Liver (tissue), 9 donors: Measurements from ENCODE around the gene MYL4. TPM values are rescaled to one million over a fixed set of nuclear protein-coding genes. Genes with fewer than 3 reads are reported as not detected.

ENCODE experiments used
- DNase-seq: peaks from one replicate; pipeline ENCODE4 v3.0.0-alpha.2; 2017; ENCODE audit warnings: low spot score
- H3K27ac ChIP-seq, 2 donors: one replicate each; pipeline ENCODE4 v1.7.0; 2013; ENCODE audit warnings: inconsistent platforms in 2 of 2, low read length in 2 of 2, control low read depth in 1 of 2, low read depth in 1 of 2, mild to moderate bottlenecking in 1 of 2
- H3K27me3 ChIP-seq, 4 donors: one replicate each; pipeline versions ENCODE4 v1.6.1 to v1.7.0; 2013; ENCODE audit warnings: low read length in 3 of 4, inconsistent platforms in 1 of 4, mild to moderate bottlenecking in 1 of 4, moderate library complexity in 1 of 4; ENCODE audit not compliant: control insufficient read depth in 4 of 4, insufficient read depth in 4 of 4
- H3K36me3 ChIP-seq, 4 donors: one replicate each; pipeline versions ENCODE4 v1.6.1 to v1.7.0; 2013; ENCODE audit warnings: low read length in 3 of 4, mild to moderate bottlenecking in 3 of 4, low read depth in 1 of 4, moderate library complexity in 1 of 4; ENCODE audit not compliant: control insufficient read depth in 4 of 4, insufficient read depth in 3 of 4
- H3K4me1 ChIP-seq, 4 donors: one replicate each; pipeline versions ENCODE4 v1.6.1 to v1.7.0; 2013; ENCODE audit warnings: low read length in 3 of 4, mild to moderate bottlenecking in 3 of 4, moderate library complexity in 1 of 4; ENCODE audit not compliant: control insufficient read depth in 4 of 4, insufficient read depth in 4 of 4
- H3K4me3 ChIP-seq, 3 donors: one replicate each; pipeline versions ENCODE4 v1.6.1 to v1.7.0; 2013; ENCODE audit warnings: low read length in 3 of 3, control low read depth in 1 of 3, low read depth in 1 of 3, mild to moderate bottlenecking in 1 of 3
- H3K9ac ChIP-seq, 2 donors: one replicate each; pipeline ENCODE4 v1.7.0; 2013; ENCODE audit warnings: low read length in 2 of 2, mild to moderate bottlenecking in 2 of 2, moderate library complexity in 2 of 2, control low read depth in 1 of 2, low read depth in 1 of 2
- H3K9me3 ChIP-seq, 4 donors: one replicate each; pipeline versions ENCODE4 v1.6.1 to v1.7.0; 2013; ENCODE audit warnings: low read length in 3 of 4; ENCODE audit not compliant: control insufficient read depth in 4 of 4
- CTCF ChIP-seq: fragments of 150-350 bp; IDR thresholded peaks from 2 replicates; pipeline ENCODE4 v1.5.1; 2017; ENCODE audit warnings: improper control_type of control experiment, low read depth, low read length; ENCODE audit not compliant: missing input control
- EGR1 ChIP-seq, 2 donors: IDR thresholded peaks; 2 replicates each; pipeline ENCODE4 v1.6.1; 2016 to 2018; ENCODE audit warnings: antibody characterized with exemption in 2 of 2, low read depth in 2 of 2
- FOXA1 ChIP-seq: IDR thresholded peaks from 2 replicates; pipeline ENCODE4 v1.6.1; 2016; ENCODE audit warnings: antibody characterized with exemption
- FOXA2 ChIP-seq: IDR thresholded peaks from 2 replicates; pipeline ENCODE4 v1.6.1; 2016; ENCODE audit warnings: antibody characterized with exemption
- GABPA ChIP-seq, 2 donors: IDR thresholded peaks in 1 of 2; conservative IDR thresholded peaks in 1 of 2; 2 replicates each; pipeline ENCODE4 v1.6.1; 2016; ENCODE audit warnings: antibody characterized with exemption in 2 of 2, mild to moderate bottlenecking in 1 of 2, moderate library complexity in 1 of 2
- HNF4A ChIP-seq, 2 donors: conservative IDR thresholded peaks; 2 replicates each; pipeline ENCODE4 v1.6.1; 2016; ENCODE audit warnings: antibody characterized with exemption in 2 of 2, mild to moderate bottlenecking in 2 of 2
- HNF4G ChIP-seq: IDR thresholded peaks from 2 replicates; pipeline ENCODE4 v1.6.1; 2016; ENCODE audit warnings: antibody characterized with exemption
- JUND ChIP-seq, 2 donors: IDR thresholded peaks; 2 replicates each; pipeline ENCODE4 v1.6.1; 2016; ENCODE audit warnings: antibody characterized with exemption in 2 of 2
- NR2F2 ChIP-seq: IDR thresholded peaks from 2 replicates; pipeline ENCODE4 v1.6.1; 2016; ENCODE audit warnings: antibody characterized with exemption
- RAD21 ChIP-seq, 2 donors: IDR thresholded peaks; 2 replicates each; pipeline ENCODE4 v1.6.1; 2016; ENCODE audit warnings: antibody characterized with exemption in 2 of 2, mild to moderate bottlenecking in 2 of 2
- REST ChIP-seq: IDR thresholded peaks from 2 replicates; pipeline ENCODE4 v1.6.1; 2016; ENCODE audit warnings: antibody characterized with exemption, mild to moderate bottlenecking
- RXRA ChIP-seq, 2 donors: IDR thresholded peaks; 2 replicates each; pipeline ENCODE4 v1.6.1; 2017 to 2018; ENCODE audit warnings: antibody characterized with exemption in 2 of 2, mild to moderate bottlenecking in 1 of 2
- SP1 ChIP-seq: IDR thresholded peaks from 2 replicates; pipeline ENCODE4 v1.6.1; 2018; ENCODE audit warnings: antibody characterized with exemption, mild to moderate bottlenecking
- TAF1 ChIP-seq: conservative IDR thresholded peaks from 2 replicates; pipeline ENCODE4 v1.6.1; 2016; ENCODE audit warnings: antibody characterized with exemption, mild to moderate bottlenecking
- YY1 ChIP-seq: IDR thresholded peaks from 2 replicates; pipeline ENCODE4 v1.6.1; 2016; ENCODE audit warnings: antibody characterized with exemption, mild to moderate bottlenecking
- WGBS: extraction: QIAGEN DNeasy Blood & Tissue Kit; methylation state at CpG from one replicate; pipeline ENCODE4 v1.1.7; 2013; 5-methylcytosine and 5-hydroxymethylcytosine counted together
- polyA plus RNA-seq, 2 donors: library from polyadenylated mRNA; stranded (reverse) in 1 of 2; unstranded in 1 of 2; fragments of 200-250 nt in 1 of 2; fragments of >200 nt in 1 of 2; fragmentation: Nextera tagmentation in 1 of 2; extraction: Ambion mirVana in 1 of 2; gene quantifications; one replicate each; pipeline versions ENCODE4 v1.2.1 to v1.2.3, GENCODE V29; 2013 to 2015
- total RNA-seq, 2 donors: library from RNA; depleted of rRNA; stranded (reverse); fragments of >200 nt; gene quantifications; one replicate each; pipeline ENCODE4 v1.2.3, GENCODE V29; 2014
- TF ChIP-seq, protein P1 (sequence below): IDR thresholded peaks from 2 replicates; pipeline ENCODE4 v1.6.1; 2016; ENCODE audit warnings: antibody characterized with exemption
- donor health status: healthy.
- donor health status: healthy.
- donor health status: healthy.
- donor health status: healthy.
- donor health status: healthy.

MYL4 gene
- total and polyA plus RNA-seq, 4 donors: 0.19 to 215 (median 0.22) TPM; not detected in 1

- H3K9me3 ChIP-seq: no peaks in the 10 kb centered on the region
- no peak overlapping the region for H3K27ac ChIP-seq
- WGBS: 98% methylated on average over 7 of the region's 7 CpGs
- no peak overlapping the region for H3K9ac ChIP-seq
- H3K4me1 ChIP-seq: no peaks in the 10 kb centered on the region
- no peak for DNase-seq
- H3K36me3 ChIP-seq: no peaks in the 10 kb centered on the region
- H3K4me3 ChIP-seq: no peak overlapping the region
- TF ChIP-seq JUND (IDR thresholded peaks at IDR 0.05) (no peak), REST (no peak), FOXA2 (no peak), FOXA1 (no peak), RXRA (IDR thresholded peaks at IDR 0.05) (no peak), HNF4A (conservative IDR thresholded peaks at IDR 0.05) (no peak)
- no peaks in the 10 kb centered on the region for H3K27me3 ChIP-seq
Measured at GRCh38 chr17:47237841-47238240, 28.7 kb downstream of the MYL4 start.

- Histone ChIP-seq H3K36me3 (no peaks in the 10 kb centered on the region), H3K9me3 (no peaks in the 10 kb centered on the region), H3K27me3 (no peaks in the 10 kb centered on the region), H3K9ac (no peak overlapping the region), H3K4me3 (no peak overlapping the region), H3K4me1 (no peaks in the 10 kb centered on the region), H3K27ac (no peak overlapping the region)
- no peak for DNase-seq
- 90% methylated on average over 29 of the region's 29 CpGs for WGBS
- TF ChIP-seq, protein P1, sequence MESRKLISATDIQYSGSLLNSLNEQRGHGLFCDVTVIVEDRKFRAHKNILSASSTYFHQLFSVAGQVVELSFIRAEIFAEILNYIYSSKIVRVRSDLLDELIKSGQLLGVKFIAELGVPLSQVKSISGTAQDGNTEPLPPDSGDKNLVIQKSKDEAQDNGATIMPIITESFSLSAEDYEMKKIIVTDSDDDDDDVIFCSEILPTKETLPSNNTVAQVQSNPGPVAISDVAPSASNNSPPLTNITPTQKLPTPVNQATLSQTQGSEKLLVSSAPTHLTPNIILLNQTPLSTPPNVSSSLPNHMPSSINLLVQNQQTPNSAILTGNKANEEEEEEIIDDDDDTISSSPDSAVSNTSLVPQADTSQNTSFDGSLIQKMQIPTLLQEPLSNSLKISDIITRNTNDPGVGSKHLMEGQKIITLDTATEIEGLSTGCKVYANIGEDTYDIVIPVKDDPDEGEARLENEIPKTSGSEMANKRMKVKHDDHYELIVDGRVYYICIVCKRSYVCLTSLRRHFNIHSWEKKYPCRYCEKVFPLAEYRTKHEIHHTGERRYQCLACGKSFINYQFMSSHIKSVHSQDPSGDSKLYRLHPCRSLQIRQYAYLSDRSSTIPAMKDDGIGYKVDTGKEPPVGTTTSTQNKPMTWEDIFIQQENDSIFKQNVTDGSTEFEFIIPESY: no peak
- TF ChIP-seq NR2F2 (no peak), JUND (IDR thresholded peaks at IDR 0.05) (no peak), RAD21 (IDR thresholded peaks at IDR 0.05) (no peak), CTCF (no peak), YY1 (no peak), HNF4G (no peak), FOXA1 (no peak), FOXA2 (no peak), EGR1 (IDR thresholded peaks at IDR 0.05; ENCODE audit: low read depth in 2 of 2) (no peak), TAF1 (no peak), GABPA (IDR thresholded peaks at IDR 0.05 in 1 of 2, conservative IDR thresholded peaks at IDR 0.05 in 1 of 2) (no peak), REST (no peak), HNF4A (conservative IDR thresholded peaks at IDR 0.05) (no peak), SP1 (no peak)
Measured at GRCh38 chr17:47238321-47239010, 29.3 kb downstream of the MYL4 start.
